Uterus (tissue), 4 donors: ENCODE data around the gene NUP188. TPM values are rescaled to one million over a fixed set of nuclear protein-coding genes. Genes with fewer than 3 reads are reported as not detected.

ENCODE experiments used
- DNase-seq, 2 donors: peaks; one replicate each; pipeline ENCODE4 v3.0.0-alpha.2; 2019 to 2020
- H3K27ac ChIP-seq, 2 donors: fragments of 200-600 bp; sonication (generic); 1 replicate in 1 of 2; 2 replicates in 1 of 2; pipeline ENCODE4 v1.5.1; 2016 to 2018
- H3K27me3 ChIP-seq, 2 donors: fragments of 200-600 bp; sonication (generic); one replicate each; pipeline ENCODE4 v1.5.1; 2018 to 2019; ENCODE audit warnings: control low read depth in 1 of 2
- H3K36me3 ChIP-seq, 2 donors: fragments of 200-600 bp; sonication (generic); one replicate each; pipeline ENCODE4 v1.5.1; 2019; ENCODE audit warnings: control low read depth in 1 of 2
- H3K4me1 ChIP-seq, 2 donors: fragments of 200-600 bp; sonication (generic); one replicate each; pipeline ENCODE4 v1.5.1; 2018 to 2019; ENCODE audit warnings: control low read depth in 1 of 2
- H3K4me3 ChIP-seq, 2 donors: fragments of 200-600 bp; sonication (generic); 1 replicate in 1 of 2; 2 replicates in 1 of 2; pipeline ENCODE4 v1.5.1; 2018 to 2019; ENCODE audit warnings: mild to moderate bottlenecking in 1 of 2
- H3K9me3 ChIP-seq, 2 donors: fragments of 200-600 bp; sonication (generic); one replicate each; pipeline ENCODE4 v1.5.1; 2019; ENCODE audit warnings: control low read depth in 1 of 2
- POLR2A ChIP-seq, 2 donors: fragments of 450-650 bp; IDR thresholded peaks; one replicate each; pipeline ENCODE4 v1.6.1; 2016; ENCODE audit warnings: antibody characterized with exemption in 2 of 2, mild to moderate bottlenecking in 1 of 2, moderate library complexity in 1 of 2
- intact Hi-C: fragments of 100-400 bp; cut with DNase I; formaldehyde crosslinking; loops from one replicate; pipeline ENCODE4 v1.15.1; 2023; ENCODE audit warnings: low total_unique reads
- total RNA-seq, 4 donors: library from RNA; depleted of rRNA in 3 of 4; stranded (reverse); fragments of >200 nt in 3 of 4; gene quantifications; one replicate each; pipeline versions ENCODE4 v1.1.0 to v1.2.4, GENCODE V29; 2014 to 2023
- TF ChIP-seq, protein P1 (sequence below), 4 experiments: fragments of 200-600 bp in 2 of 4; fragments of 450-650 bp in 2 of 4; sonication (generic) in 2 of 4; IDR thresholded peaks; one replicate each; pipeline ENCODE4 v1.5.1; 2016 to 2019; ENCODE audit warnings: antibody characterized with exemption in 4 of 4, mild to moderate bottlenecking in 2 of 4, moderate library complexity in 1 of 4
- donor health status: DM: yes; HTN: yes; CAD: no.

Gene NUP188
- total RNA-seq, 4 donors from 2014 or later: 21.5 to 75.4 (median 36.9) TPM

DNA sequence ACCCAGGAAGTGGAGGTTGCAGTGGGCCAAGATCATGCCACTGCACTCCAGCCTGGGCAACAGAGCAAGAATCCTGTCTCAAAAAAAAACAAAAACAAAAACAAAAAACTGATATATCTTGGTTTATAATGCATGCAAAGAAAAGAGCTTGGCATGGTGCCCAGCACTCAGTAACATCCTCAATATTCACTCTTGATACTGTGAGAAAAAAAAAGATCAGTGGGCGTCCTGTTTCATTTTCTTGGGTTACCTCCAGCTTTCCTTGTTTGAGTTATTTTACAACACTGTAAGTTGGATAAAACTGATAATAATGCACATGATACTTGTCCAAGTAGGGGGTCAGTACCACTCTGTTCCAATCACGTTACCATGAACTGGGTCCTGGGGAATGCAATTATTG is 18.9 kb upstream of the NUP188 start:
- H3K4me3 ChIP-seq: no peak overlapping the region
- no peaks in the 10 kb centered on the region for H3K9me3 ChIP-seq
- intact Hi-C loops: no loop called here
- H3K27ac ChIP-seq: peak overlapping the region in 1 of 2 donors; percentile 34
- H3K36me3 ChIP-seq: no peaks in the 10 kb centered on the region
- peaks cover 0 to 9% of the 10 kb centered on the region in 2 donors for H3K4me1 ChIP-seq
- H3K27me3 ChIP-seq: no peaks in the 10 kb centered on the region
- DNase-seq: no peak
- TF ChIP-seq, protein P1, sequence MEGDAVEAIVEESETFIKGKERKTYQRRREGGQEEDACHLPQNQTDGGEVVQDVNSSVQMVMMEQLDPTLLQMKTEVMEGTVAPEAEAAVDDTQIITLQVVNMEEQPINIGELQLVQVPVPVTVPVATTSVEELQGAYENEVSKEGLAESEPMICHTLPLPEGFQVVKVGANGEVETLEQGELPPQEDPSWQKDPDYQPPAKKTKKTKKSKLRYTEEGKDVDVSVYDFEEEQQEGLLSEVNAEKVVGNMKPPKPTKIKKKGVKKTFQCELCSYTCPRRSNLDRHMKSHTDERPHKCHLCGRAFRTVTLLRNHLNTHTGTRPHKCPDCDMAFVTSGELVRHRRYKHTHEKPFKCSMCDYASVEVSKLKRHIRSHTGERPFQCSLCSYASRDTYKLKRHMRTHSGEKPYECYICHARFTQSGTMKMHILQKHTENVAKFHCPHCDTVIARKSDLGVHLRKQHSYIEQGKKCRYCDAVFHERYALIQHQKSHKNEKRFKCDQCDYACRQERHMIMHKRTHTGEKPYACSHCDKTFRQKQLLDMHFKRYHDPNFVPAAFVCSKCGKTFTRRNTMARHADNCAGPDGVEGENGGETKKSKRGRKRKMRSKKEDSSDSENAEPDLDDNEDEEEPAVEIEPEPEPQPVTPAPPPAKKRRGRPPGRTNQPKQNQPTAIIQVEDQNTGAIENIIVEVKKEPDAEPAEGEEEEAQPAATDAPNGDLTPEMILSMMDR (IDR thresholded peaks at IDR 0.05): no peak
- no peak for TF ChIP-seq POLR2A (IDR thresholded peaks at IDR 0.05)

DNA sequence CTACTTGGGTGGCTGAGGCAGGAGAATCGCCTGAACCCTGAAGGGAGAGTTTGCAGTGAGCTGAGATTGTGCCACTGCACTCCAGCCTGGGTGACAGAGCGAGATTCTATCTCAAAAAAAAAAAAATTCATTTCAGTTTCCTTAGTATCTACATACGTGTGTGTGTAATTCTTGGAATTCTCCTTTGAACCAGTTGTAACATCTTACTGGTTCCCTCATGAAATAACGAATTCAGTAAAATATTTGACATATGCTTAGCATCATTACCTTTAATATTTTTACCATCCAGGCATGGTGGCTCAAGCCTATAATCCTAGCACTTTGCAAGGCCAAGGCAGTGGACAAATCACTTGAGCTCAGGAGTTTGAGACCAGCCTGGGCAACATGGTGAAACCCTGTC is 17.9 kb upstream of the NUP188 start:
- intact Hi-C loops: no loop called here
- Histone ChIP-seq H3K27me3 (no peaks in the 10 kb centered on the region), H3K4me1 (peaks cover 0 to 9% of the 10 kb centered on the region in 2 donors), H3K27ac (no peak overlapping the region), H3K36me3 (no peaks in the 10 kb centered on the region), H3K4me3 (no peak overlapping the region), H3K9me3 (no peaks in the 10 kb centered on the region)
- TF ChIP-seq, protein P1 (IDR thresholded peaks at IDR 0.05): no peak
- no peak for TF ChIP-seq POLR2A (IDR thresholded peaks at IDR 0.05)
- DNase-seq: no peak

DNA sequence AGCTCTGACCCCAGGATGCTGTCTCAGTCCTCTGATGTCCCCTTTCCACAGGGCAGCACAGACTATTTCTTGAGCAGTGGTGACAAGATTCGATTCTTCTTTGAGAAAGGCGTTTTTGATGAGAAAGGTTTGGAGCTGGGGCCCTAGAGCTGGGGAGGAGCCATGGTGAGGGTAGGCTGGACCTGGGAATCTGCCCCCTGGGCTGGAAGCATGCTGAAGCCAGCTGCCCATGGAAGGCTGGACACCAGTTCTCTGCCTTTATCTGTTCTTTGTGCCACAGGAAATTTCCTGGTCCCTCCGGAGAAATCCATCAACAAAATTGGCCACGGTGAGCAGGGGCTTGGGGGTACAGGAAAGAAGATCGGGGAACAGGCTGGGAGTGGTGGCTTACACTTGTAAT is 13.8 kb upstream of the NUP188 start:
- Histone ChIP-seq H3K27ac (no peak overlapping the region), H3K4me1 (no peaks in the 10 kb centered on the region), H3K4me3 (no peak overlapping the region), H3K36me3 (no peaks in the 10 kb centered on the region), H3K9me3 (no peaks in the 10 kb centered on the region), H3K27me3 (no peaks in the 10 kb centered on the region)
- no peak for TF ChIP-seq POLR2A (IDR thresholded peaks at IDR 0.05)
- TF ChIP-seq, protein P1 (IDR thresholded peaks at IDR 0.05): no peak
- DNase-seq: peak in 1 of 2 donors; percentile 1
- intact Hi-C loops: no loop called here

DNA sequence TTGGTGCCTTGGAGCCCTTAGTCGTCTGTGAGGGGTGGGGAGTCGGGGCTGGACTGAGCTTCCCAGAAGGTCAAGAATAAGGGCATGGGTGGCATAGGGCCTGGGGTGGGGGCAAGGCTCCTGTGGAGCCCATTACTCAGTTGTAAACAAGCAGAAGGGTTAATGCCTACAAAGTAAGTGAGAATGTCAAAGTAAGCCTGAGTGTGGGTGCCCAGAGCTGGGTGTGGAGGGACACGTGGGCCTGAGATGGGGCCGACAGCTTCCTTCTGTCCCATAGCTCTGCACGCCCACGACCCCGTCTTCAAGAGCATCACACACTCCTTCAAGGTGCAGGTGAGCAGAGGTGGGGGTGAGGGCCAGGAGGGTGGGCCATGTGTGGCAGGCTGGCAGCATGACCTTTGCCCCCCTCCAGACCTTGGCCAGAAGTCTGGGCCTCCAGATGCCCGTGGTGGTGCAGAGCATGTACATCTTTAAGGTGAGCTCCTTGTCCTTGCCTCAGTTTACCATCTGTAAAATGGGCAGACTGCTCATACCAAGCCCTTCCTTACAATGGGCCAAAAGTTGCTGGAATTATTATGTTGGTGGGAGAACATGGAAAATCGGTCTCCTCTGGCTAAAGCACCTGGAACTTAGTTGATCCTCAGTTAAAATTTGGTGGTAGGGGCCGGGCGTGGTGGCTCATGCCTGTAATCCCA is 11.2 kb upstream of the NUP188 start:
- no peaks in the 10 kb centered on the region for H3K9me3 ChIP-seq
- H3K36me3 ChIP-seq: no peaks in the 10 kb centered on the region
- intact Hi-C loops: no loop called here
- H3K27me3 ChIP-seq: no peaks in the 10 kb centered on the region
- peak in 1 of 2 donors; percentile 7 for DNase-seq
- H3K4me3 ChIP-seq: no peak overlapping the region
- TF ChIP-seq, protein P1 (IDR thresholded peaks at IDR 0.05): no peak
- TF ChIP-seq POLR2A (IDR thresholded peaks at IDR 0.05): no peak
- no peak overlapping the region for H3K27ac ChIP-seq
- no peaks in the 10 kb centered on the region for H3K4me1 ChIP-seq

DNA sequence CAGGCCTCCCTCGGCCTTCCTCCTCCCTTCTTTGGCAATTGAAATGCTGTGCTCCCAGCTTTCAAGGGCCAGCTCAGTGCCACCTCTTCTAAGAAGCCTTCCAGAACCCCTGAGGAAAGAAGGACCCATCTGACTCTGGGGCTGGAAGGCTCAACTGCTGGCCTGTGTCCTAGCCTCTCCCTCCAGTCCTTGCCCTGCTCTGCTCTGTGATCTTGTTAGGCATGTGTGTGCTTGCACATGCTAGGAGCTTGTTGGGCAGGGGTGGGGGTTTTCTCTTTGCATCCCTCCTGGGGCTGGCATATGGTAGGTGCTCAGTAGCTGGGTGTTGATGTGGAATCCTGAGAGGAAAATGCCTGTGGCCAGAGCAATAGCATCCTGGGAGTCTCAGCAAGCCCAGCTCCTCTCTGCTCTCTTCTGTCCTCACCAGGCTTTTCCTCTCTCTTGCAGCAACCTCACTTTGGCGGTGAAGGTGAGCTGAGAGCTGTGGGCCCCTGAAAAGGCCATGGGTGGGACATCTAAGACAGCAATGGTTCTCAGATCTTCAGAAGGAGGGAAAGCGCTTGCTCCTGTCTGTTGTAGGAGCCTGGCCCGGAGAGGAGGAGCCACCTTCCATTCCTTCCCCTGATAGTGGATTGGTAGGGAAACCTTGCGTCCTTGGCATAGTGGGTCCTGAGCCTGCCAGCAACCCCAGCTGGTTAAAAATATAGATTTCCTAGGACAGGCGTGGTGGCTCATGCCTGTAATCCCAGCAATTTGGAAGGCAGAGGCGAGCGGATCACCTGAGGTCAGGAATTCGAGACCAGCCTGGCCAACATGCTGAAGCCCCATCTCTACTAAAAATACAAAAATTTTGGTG is 10.0 kb upstream of the NUP188 start:
- DNase-seq: peak in 1 of 2 donors; percentile 4
- Histone ChIP-seq H3K36me3 (no peaks in the 10 kb centered on the region), H3K27me3 (no peaks in the 10 kb centered on the region), H3K4me3 (no peak overlapping the region), H3K4me1 (no peaks in the 10 kb centered on the region), H3K27ac (no peak overlapping the region), H3K9me3 (no peaks in the 10 kb centered on the region)
- no peak for TF ChIP-seq POLR2A (IDR thresholded peaks at IDR 0.05)
- TF ChIP-seq, protein P1 (IDR thresholded peaks at IDR 0.05): no peak
- intact Hi-C loops: no loop called here
